ENCODE data around the gene CAPZA2.

CAPZA2 gene

GRCh38 chr7:116918704-116919103, 56.3 kb downstream of the CAPZA2 start:
- CTCF ChIA-PET, result interaction anchor here (0.6 to 1.1 kb wide), 4 partner anchors 9 to 167 kb away, joined by 3 read pairs; no protein-coding TSS in a partner anchor

GRCh38 chr7:116920359-116920758, 58.0 kb downstream of the CAPZA2 start:
- POLR2A ChIA-PET, result no interaction called here
- no peak overlapping the region for H3K4me3 ChIP-seq (ENCODE audit: low read depth, low read length)
- peaks cover 17 to 23% of the 10 kb centered on the region in 2 experiments for H3K36me3 ChIP-seq (ENCODE audit: control insufficient read depth in 2 of 2, insufficient read depth in 1 of 2, low read length in 2 of 2)
- no peaks in the 10 kb centered on the region for H3K4me1 ChIP-seq (ENCODE audit: control insufficient read depth, insufficient read depth, low read length)
- H3K27ac ChIP-seq (ENCODE audit: extremely low read depth, low read depth, low read length), result no peak overlapping the region
- H3K9me3 ChIP-seq (ENCODE audit: control insufficient read depth, insufficient read depth, low read depth, low read length), result no peaks in the 10 kb centered on the region
- CTCF ChIA-PET, result interaction anchor here (1.0 kb wide), 1 partner anchor 205 kb away, joined by 3 read pairs; no protein-coding TSS in a partner anchor
- TF ChIP-seq ZNF366 (tag by site-specific recombination; conservative IDR thresholded peaks at IDR 0.05) (no peak), ZNF211 (tag by site-specific recombination; IDR thresholded peaks at IDR 0.05; ENCODE audit: low read depth) (peak; percentile 41; the same call in 1 of the 2 replicates)

More at GRCh38 chr7:116918704-116919103, 56.3 kb downstream of the CAPZA2 start:
- Histone ChIP-seq H3K36me3 (ENCODE audit: control insufficient read depth in 2 of 2, insufficient read depth in 1 of 2, low read length in 2 of 2) (peaks cover 25 to 33% of the 10 kb centered on the region in 2 experiments), H3K9me3 (ENCODE audit: control insufficient read depth, insufficient read depth, low read depth, low read length) (no peaks in the 10 kb centered on the region), H3K4me3 (ENCODE audit: low read depth, low read length) (no peak overlapping the region), H3K4me1 (ENCODE audit: control insufficient read depth, insufficient read depth, low read length) (no peaks in the 10 kb centered on the region), H3K27ac (ENCODE audit: extremely low read depth, low read depth, low read length) (no peak overlapping the region)
- TF ChIP-seq SALL2 (tag by site-specific recombination; IDR thresholded peaks at IDR 0.05; ENCODE audit: borderline replicate concordance) (no peak), MEIS1 (CRISPR knock-in tag; IDR thresholded peaks at IDR 0.05; ENCODE audit: borderline replicate concordance) (no peak), ZNF175 (tag by site-specific recombination; IDR thresholded peaks at IDR 0.05) (no peak), ZNF140 (tag by site-specific recombination; IDR thresholded peaks at IDR 0.05) (no peak), ZNF239 (tag by site-specific recombination; IDR thresholded peaks at IDR 0.05) (no peak), ZSCAN16 (tag by site-specific recombination; IDR thresholded peaks at IDR 0.05) (no peak), ZNF366 (tag by site-specific recombination; conservative IDR thresholded peaks at IDR 0.05) (no peak), ZFP41 (tag by site-specific recombination; IDR thresholded peaks at IDR 0.05; ENCODE audit: borderline replicate concordance) (no peak), ZNF221 (tag by site-specific recombination; IDR thresholded peaks at IDR 0.05; ENCODE audit: borderline replicate concordance) (no peak), ZBTB1 (tag by site-specific recombination; IDR thresholded peaks at IDR 0.05) (no peak), ZNF843 (tag by site-specific recombination; IDR thresholded peaks at IDR 0.05) (no peak), HIC1 (tag by site-specific recombination; IDR thresholded peaks at IDR 0.05) (no peak), ZNF223 (tag by site-specific recombination; IDR thresholded peaks at IDR 0.05) (no peak), ZNF391 (tag by site-specific recombination; IDR thresholded peaks at IDR 0.05; ENCODE audit: borderline replicate concordance, low read depth) (no peak), YY2 (tag by site-specific recombination; IDR thresholded peaks at IDR 0.05) (no peak), ZNF19 (tag by site-specific recombination; IDR thresholded peaks at IDR 0.05; ENCODE audit: low read depth) (no peak)
- POLR2A ChIA-PET, result no interaction called here

GRCh38 chr7:116922545-116922944, 60.2 kb downstream of the CAPZA2 start:
- no peak overlapping the region for H3K27ac ChIP-seq (ENCODE audit: extremely low read depth, low read depth, low read length)
- CTCF ChIA-PET, result no interaction called here
- H3K9me3 ChIP-seq (ENCODE audit: control insufficient read depth, insufficient read depth, low read depth, low read length), result no peaks in the 10 kb centered on the region
- H3K4me3 ChIP-seq (ENCODE audit: low read depth, low read length), result no peak overlapping the region
- peaks cover 1 to 8% of the 10 kb centered on the region in 2 experiments; a peak in 2 of 3 replicates for H3K36me3 ChIP-seq (ENCODE audit: control insufficient read depth in 2 of 2, insufficient read depth in 1 of 2, low read length in 2 of 2)
- no peaks in the 10 kb centered on the region for H3K4me1 ChIP-seq (ENCODE audit: control insufficient read depth, insufficient read depth, low read length)
- POLR2A ChIA-PET, result no interaction called here
- TF ChIP-seq ZNF404 (tag by site-specific recombination; IDR thresholded peaks at IDR 0.05), result no peak
- no peak for TF ChIP-seq ZNF777 (tag by site-specific recombination; IDR thresholded peaks at IDR 0.05; ENCODE audit: borderline replicate concordance)
- peak; percentile 60; the same call in 1 of the 2 replicates for TF ChIP-seq ZNF24 (tag by site-specific recombination; IDR thresholded peaks at IDR 0.05)
- TF ChIP-seq ZNF558 (tag by site-specific recombination; IDR thresholded peaks at IDR 0.05), result no peak
- TF ChIP-seq ZNF549 (tag by site-specific recombination; IDR thresholded peaks at IDR 0.05), result no peak
- no peak for TF ChIP-seq ZNF530 (tag by site-specific recombination; IDR thresholded peaks at IDR 0.05; ENCODE audit: low read depth)
- no peak for TF ChIP-seq REST (tag by site-specific recombination; IDR thresholded peaks at IDR 0.05)

All from HEK293 (cell line).